DMS153 treated with DMSO at 0.1 percent for 48 hours (cell line): Measurements from ENCODE around the gene GCHFR.
A peak's percentile ranks its signal among the peaks of the same experiment; 100 is the strongest.

Source experiments
- DNase-seq: peaks from one replicate; lab custom pipeline; 2025; ENCODE audit not compliant: unreplicated experiment; lab: John Stamatoyannopoulos, UW

GCHFR gene

DNA sequence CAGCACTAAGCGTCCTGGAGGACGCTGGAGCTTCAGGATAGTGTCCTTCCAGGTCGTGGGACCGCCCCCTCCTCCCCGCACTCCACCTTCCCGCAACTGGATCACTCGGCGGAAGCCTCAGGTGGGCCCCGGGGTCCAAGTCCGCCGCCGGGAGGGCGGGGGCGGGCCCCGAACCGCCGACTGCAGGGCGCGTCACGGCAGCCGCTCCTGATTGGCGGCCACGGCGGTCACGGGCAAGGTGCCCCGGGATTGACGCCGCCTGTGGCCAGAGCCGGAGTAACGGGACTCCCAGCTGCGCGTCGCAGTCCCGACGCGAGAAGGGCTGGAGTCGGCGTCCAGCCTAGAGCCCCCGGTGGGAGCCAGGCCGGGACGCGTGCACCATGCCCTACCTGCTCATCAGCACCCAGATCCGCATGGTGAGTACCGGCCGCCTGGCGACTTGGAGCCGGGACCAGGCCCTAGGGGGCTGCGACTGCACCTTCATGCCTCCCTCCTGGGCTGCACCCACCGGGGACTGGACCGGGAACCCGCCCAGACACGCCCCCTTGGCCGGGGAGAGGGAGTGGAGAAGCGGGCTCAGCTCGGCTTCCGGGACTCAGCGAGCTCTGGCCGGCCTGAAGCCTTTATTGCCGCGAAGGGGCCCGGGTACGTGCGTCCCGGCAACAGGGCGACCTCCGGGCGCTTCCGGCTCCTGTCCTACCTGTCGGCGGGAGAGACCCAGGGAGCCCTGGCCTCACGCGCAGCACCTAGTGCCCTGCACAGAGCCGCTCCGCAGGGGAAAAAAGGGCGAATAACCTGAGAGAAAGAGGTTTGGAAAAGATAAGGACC is at the start of gene GCHFR:
GCHFR (plus strand) TSS at position 268 of the 828 bp plus-strand sequence; CDS start at position 381, 113 bp downstream.
- DNase-seq = peak; percentile 21

DNA sequence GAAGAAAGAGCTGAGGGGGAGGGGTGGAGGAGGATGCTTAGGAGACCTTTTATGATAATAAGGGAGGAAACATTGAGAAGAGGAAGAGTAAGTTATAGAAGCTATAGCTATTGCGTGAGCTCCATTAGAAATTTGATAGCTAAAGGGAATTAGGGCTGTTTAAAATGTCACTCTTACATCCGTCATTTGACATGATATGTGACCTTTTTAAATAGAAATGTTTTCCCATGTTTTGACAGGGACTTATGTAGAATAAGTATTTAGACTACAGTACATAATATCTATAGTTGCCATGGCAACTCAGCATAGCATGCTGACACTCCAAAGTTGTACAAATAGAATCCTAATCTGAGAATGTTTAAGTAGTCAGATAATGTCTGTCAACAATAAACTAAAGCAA is 49.7 kb upstream of the GCHFR start:
- no peak for DNase-seq

GRCh38 chr15:40716165-40716564 is 47.7 kb upstream of the GCHFR start:
- no peak for DNase-seq

DNA sequence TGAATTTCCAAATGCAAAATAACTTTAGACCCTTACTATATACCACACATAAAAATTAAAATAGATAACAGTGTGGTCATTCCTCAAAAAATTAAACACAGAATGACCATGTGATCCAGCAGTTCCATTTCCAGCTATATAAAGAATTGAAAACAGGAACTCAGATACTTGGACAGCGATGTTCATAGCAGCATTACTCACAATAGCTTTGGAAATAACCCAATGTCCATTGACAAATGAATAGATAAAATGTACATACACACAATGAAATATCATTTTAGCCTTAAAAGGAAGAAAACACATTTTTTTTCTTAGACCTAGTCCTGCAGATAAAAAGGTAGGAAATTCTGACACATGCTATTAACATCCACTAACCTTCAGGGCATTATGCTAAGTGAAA is 42.2 kb upstream of the GCHFR start:
- no peak for DNase-seq

DNA sequence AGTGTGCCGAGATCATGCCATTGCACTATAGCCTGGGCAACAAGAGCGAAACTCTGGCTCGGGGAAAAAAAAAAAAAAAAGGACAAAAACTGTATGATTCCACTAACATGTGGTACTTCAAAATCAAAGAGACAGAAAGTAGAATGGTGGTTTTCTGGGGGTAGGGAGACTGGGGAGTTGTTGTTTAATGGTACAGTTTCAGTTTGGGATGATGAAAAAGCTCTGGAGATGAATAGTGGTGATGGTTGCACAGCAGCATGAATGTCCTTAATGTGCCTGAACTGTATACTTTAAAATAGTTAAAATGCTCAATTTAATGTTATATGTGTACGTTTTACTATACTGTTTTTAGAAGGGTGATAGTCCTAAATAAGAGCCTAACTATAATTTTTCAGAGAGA is 41.5 kb upstream of the GCHFR start:
- no peak for DNase-seq

DNA sequence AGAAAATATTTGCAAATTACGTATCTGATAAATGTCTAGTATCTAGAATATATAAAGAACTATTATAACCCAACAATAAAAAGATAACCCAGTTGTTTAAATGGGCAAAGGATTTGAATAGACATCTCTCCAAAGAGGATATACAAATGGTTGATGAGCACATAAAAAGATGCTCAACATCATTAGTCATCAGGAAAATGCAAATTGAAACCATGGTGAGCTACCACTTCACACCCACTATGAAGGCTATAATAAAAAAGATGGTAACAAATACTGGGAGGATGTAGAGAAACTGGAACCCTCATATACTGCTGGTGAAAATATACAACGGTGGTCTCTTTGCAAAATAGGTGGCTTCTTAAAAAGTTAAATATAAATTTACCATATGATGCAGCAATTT is 40.9 kb upstream of the GCHFR start:
- no peak for DNase-seq

- no peak for DNase-seq
These were observed 39.9 kb upstream of the GCHFR start for GRCh38 chr15:40723919-40724318.

DNA sequence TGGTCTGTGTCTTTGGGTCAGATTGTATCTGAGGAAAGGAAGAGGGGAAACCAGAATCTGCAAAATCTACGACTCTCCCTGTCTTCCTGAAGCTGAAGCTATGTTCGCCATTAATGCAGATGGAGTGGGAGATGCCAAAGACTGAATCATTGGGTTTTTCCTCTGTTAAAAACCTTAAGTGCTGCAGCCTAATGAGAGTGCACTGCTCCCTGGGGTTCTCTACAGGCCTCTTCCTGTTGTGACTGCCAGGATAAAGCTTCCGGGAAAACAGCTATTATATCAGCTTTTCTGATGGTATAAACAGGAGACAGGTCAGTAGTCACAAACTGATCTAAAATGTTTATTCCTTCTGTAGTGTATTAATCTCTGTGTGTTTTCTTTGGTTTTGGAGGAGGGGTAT is 32.8 kb upstream of the GCHFR start:
- DNase-seq = no peak

DNA sequence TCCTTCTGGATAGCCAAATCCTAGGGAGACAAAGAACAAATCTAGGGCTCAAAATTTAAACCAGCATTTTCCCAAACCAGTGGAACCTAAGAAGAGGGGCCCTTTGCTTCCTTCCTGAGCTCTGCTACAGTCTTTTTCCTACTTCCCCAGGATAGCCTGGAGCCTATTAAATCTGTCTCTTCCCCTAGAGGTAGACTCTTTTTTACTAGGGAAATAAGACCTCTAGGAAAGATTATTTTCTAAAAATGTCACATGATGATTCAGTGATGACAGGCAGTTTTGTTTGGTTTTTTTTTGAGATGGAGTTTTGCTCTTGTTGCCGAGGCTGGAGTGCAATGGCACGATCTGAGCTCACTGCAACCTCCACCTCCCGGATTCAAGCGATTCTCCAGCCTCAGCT is 27.3 kb upstream of the GCHFR start:
- no peak for DNase-seq

GRCh38 chr15:40737048-40737447 is 26.8 kb upstream of the GCHFR start:
- no peak for DNase-seq

DNA sequence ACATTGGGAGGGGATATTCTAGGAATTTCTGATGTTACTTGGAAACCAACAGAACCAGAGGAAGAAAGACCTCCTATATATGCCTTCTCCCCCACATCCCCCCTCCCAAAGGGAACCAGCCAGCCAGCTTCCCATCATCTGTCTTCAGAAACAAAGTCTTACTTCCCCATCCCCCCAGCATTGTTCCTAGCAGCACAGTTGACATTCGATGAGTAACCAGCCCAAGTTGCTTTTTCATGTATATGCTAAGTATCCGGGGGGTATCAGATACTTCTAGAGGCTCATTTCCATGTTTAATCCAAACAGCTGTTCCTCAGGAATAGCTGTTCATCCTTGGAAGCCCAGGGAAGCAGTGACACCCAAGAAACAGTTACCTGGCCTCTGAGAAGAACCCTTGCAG is 24.8 kb upstream of the GCHFR start:
- DNase-seq = no peak

DNA sequence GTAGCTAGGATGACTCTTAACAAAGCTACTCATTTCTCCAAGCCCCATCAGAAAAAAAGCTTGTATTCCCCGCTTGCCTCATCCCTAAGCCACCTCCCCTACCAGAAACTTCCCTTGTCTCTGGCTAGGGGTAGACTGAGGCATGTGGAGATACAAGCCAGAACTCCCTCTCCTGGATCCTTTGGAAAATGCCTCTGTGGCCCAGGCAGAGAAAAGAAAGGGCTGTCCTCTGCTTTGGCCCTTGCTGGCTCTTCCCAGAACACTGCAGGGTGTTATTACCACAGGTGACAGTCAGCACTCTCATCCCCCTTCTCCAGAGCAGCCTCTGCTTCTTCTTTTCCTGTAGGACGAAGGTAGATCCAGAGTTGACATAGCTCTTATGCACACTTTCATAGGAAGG is 24.0 kb upstream of the GCHFR start:
- no peak for DNase-seq

- no peak for DNase-seq
These were observed 20.4 kb upstream of the GCHFR start for GRCh38 chr15:40743485-40743901.

GRCh38 chr15:40743921-40744814 is 19.7 kb upstream of the GCHFR start:
- DNase-seq = no peak

- no peak for DNase-seq
These were observed 19.1 kb upstream of the GCHFR start for GRCh38 chr15:40744815-40745152.

DNA sequence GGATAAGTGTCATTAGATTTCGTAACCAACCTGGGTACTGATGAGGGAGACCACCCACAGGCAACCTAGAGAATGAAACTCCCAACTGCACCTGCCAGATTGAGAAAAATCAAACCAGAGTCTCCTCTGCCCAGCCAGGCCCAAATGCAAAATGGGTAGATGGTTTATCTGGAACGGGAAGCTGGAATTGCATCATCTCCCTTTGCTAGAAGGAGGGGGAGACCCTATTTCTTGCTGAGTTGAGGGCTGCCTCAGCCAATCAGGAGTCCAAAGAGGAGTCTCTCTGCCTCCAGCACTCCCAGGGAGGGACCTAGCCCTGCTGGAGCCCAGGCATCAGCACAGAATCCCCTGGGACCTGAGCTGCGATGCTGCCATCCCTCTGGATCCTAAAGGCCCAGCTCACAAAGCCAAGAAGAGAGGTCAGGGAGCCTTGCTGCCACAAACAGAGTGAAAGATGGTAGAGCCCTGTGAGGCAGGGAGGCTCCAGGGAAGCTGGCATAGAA is 16.9 kb upstream of the GCHFR start:
- DNase-seq = no peak

GRCh38 chr15:40747685-40748631 is 15.9 kb upstream of the GCHFR start:
- DNase-seq = no peak

- DNase-seq = no peak
These were observed 14.7 kb upstream of the GCHFR start for GRCh38 chr15:40749151-40749630.

DNA sequence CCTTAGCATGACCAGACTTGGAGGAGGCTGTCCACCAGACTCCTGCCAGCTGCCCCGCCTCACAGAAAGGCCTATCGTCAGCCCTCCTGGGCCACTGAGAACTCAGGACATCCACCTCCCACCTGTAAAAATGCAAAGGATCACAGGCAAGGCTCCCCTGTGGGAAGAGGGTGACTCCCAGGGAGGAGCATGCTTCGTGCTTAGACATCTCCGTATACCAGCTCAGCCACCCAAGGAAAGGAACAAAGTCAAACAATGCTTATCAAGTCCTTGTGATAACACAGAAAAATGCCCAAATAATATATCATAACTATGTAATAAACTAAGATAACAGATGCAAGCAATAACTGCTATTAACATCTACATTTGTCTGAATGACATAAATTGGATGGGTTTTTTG is 13.0 kb upstream of the GCHFR start:
- no peak for DNase-seq

- DNase-seq = no peak
These were observed 12.1 kb upstream of the GCHFR start for GRCh38 chr15:40751745-40752144.

DNA sequence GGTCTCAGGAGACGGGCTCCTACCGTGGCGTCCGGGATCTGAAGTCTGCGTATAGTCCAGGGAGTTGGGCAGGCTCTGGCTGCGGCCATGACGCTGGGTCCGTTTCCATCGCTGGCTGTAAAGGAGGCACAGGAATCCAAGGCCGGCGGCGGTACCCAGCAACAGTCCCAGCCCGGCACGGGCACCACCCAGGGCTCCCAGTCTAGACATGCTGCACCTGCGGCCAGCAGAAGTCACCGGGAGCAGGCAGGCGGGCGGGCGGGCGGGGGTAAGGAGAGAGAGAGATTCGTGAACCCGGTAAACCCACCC is 9.3 kb upstream of the GCHFR start:
- DNase-seq = no peak
